KMS-11 (cell line): ENCODE measurements around the gene PLXNA4.

Experiments used
- H2AFZ ChIP-seq: fragments of 200-600 bp; sonication (generic); 2 replicates; pipeline ENCODE4 v1.6.1; 2016; ENCODE audit warnings: antibody characterized with exemption, mixed run types, low read depth
- H3K27ac ChIP-seq: fragments of 200-600 bp; sonication (generic); 2 replicates; pipeline ENCODE4 v1.6.1; 2016; ENCODE audit warnings: mild to moderate bottlenecking, mixed run types
- H3K27me3 ChIP-seq: fragments of 200-600 bp; sonication (generic); 2 replicates; pipeline ENCODE4 v1.6.1; 2017; ENCODE audit warnings: mild to moderate bottlenecking, low read depth, mixed run types, moderate library complexity; ENCODE audit not compliant: insufficient read depth
- H3K36me3 ChIP-seq: fragments of 200-600 bp; sonication (generic); 2 replicates; pipeline ENCODE4 v1.6.1; 2017; ENCODE audit warnings: mild to moderate bottlenecking, mixed run types; ENCODE audit not compliant: insufficient read depth
- H3K4me1 ChIP-seq: fragments of 200-600 bp; sonication (generic); 2 replicates; pipeline ENCODE4 v1.6.1; 2016; ENCODE audit warnings: mild to moderate bottlenecking, low read depth, mixed run types; ENCODE audit not compliant: poor library complexity, severe bottlenecking
- H3K4me2 ChIP-seq: fragments of 200-600 bp; sonication (generic); 2 replicates; pipeline ENCODE4 v1.7.0; 2016; ENCODE audit warnings: mild to moderate bottlenecking, mixed run types
- H3K4me3 ChIP-seq: fragments of 200-600 bp; sonication (generic); IDR thresholded peaks from 2 replicates; pipeline ENCODE4 v1.6.1; 2017; ENCODE audit warnings: low read depth, low read length, mixed read lengths; ENCODE audit not compliant: insufficient read depth
- H3K79me2 ChIP-seq: fragments of 200-600 bp; sonication (generic); 2 replicates; pipeline ENCODE4 v1.6.1; 2016; ENCODE audit warnings: low read depth, mixed run types; ENCODE audit not compliant: insufficient read depth
- H3K9ac ChIP-seq: fragments of 200-600 bp; sonication (generic); 2 replicates; pipeline ENCODE4 v1.6.1; 2016; ENCODE audit warnings: mild to moderate bottlenecking, mixed run types
- H4K20me1 ChIP-seq: fragments of 200-600 bp; sonication (generic); 2 replicates; pipeline ENCODE4 v1.6.1; 2016; ENCODE audit warnings: mild to moderate bottlenecking, mixed run types; ENCODE audit not compliant: insufficient read depth
- CTCF ChIP-seq: fragments of 200-600 bp; sonication (generic); conservative IDR thresholded peaks from 2 replicates; pipeline ENCODE4 v1.6.1; 2017; ENCODE audit warnings: low read depth, mild to moderate bottlenecking, antibody characterized with exemption, low read length, moderate library complexity, mixed read lengths

Gene PLXNA4

GRCh38 chr7:132610995-132611394, 34.7 kb upstream of the PLXNA4 start:
- Histone ChIP-seq H3K36me3 (no peaks in the 10 kb centered on the region), H3K27ac (no peak overlapping the region), H3K4me1 (no peaks in the 10 kb centered on the region), H3K79me2 (no peaks in the 10 kb centered on the region), H3K27me3 (no peaks in the 10 kb centered on the region), H3K9ac (no peak overlapping the region), H3K4me3 (no peak overlapping the region), H2AFZ (no peak overlapping the region), H4K20me1 (no peaks in the 10 kb centered on the region), H3K4me2 (no peak overlapping the region)
- TF ChIP-seq CTCF, result no peak

GRCh38 chr7:132609906-132610520, 33.7 kb upstream of the PLXNA4 start:
- Histone ChIP-seq H2AFZ (no peak overlapping the region), H3K36me3 (no peaks in the 10 kb centered on the region), H3K27ac (no peak overlapping the region), H3K9ac (no peak overlapping the region), H3K4me3 (no peak overlapping the region), H4K20me1 (no peaks in the 10 kb centered on the region), H3K4me2 (no peak overlapping the region), H3K79me2 (no peaks in the 10 kb centered on the region), H3K4me1 (no peaks in the 10 kb centered on the region), H3K27me3 (no peaks in the 10 kb centered on the region)
- no peak for TF ChIP-seq CTCF

GRCh38 chr7:132609222-132609621, 33.0 kb upstream of the PLXNA4 start:
- no peaks in the 10 kb centered on the region for H3K79me2 ChIP-seq

GRCh38 chr7:132608523-132608922, 32.3 kb upstream of the PLXNA4 start:
- no peak for TF ChIP-seq CTCF
- H4K20me1 ChIP-seq, result no peaks in the 10 kb centered on the region
- no peak overlapping the region for H3K4me2 ChIP-seq
- H3K27ac ChIP-seq, result no peak overlapping the region
- no peaks in the 10 kb centered on the region for H3K36me3 ChIP-seq
- no peak overlapping the region for H3K9ac ChIP-seq
- no peaks in the 10 kb centered on the region for H3K4me1 ChIP-seq
- H3K79me2 ChIP-seq, result no peaks in the 10 kb centered on the region
- H2AFZ ChIP-seq, result no peak overlapping the region
- H3K27me3 ChIP-seq, result no peaks in the 10 kb centered on the region
- no peak overlapping the region for H3K4me3 ChIP-seq

More at GRCh38 chr7:132609222-132609621, 33.0 kb upstream of the PLXNA4 start:
- TF ChIP-seq CTCF, result no peak
- Histone ChIP-seq H3K4me3 (no peak overlapping the region), H4K20me1 (no peaks in the 10 kb centered on the region), H3K27me3 (no peaks in the 10 kb centered on the region), H3K27ac (no peak overlapping the region), H2AFZ (no peak overlapping the region), H3K4me2 (no peak overlapping the region), H3K36me3 (no peaks in the 10 kb centered on the region), H3K4me1 (no peaks in the 10 kb centered on the region), H3K9ac (no peak overlapping the region)
